Endothelial cell of umbilical vein (primary cell): Measurements from ENCODE around the gene DMBX1. TPM values are rescaled to one million over a fixed set of nuclear protein-coding genes. Genes with fewer than 3 reads are reported as not detected.

Experiments
- BruUV-seq: library from RNA; stranded (reverse); fragments of 400-500 nt; replicated peaks from 2 replicates; lab custom pipeline; 2021; lab: Mats Ljungman, UMichigan
- CTCF ChIA-PET: fragments of 300-600, 350-600 bp; sonication (Branson Sonifier 250); formaldehyde crosslinking; loops from one replicate; lab custom pipeline; 2021; ENCODE audit warnings: antibody characterized with exemption, inconsistent platforms; lab: Charles Lee
- POLR2A ChIA-PET: fragments of 300-600, 350-600 bp; sonication (Branson Sonifier 250); formaldehyde crosslinking; loops from one replicate; lab custom pipeline; 2021; ENCODE audit warnings: antibody characterized with exemption, inconsistent platforms; lab: Charles Lee
- DNase-seq: peaks from one replicate; pipeline ENCODE4 v3.0.0-alpha.2; 2011; ENCODE audit warnings: low read depth, low spot score
- FAIRE-seq: peaks from 2 replicates; lab custom pipeline; 2011; peaks lifted over from hg19 to GRCh38; lab: Jason Lieb, UNC
- H2AFZ ChIP-seq: 2 replicates; pipeline ENCODE4 v1.6.0; 2012; ENCODE audit warnings: low read depth, low read length, control low read depth, inconsistent platforms
- H3K27ac ChIP-seq: 2 replicates; pipeline ENCODE4 v1.5.1; 2011; ENCODE audit warnings: low read depth, mild to moderate bottlenecking, control low read depth, low read length, moderate library complexity; ENCODE audit not compliant: insufficient read depth
- H3K27me3 ChIP-seq, 2 experiments: 2 replicates each; pipeline versions ENCODE4 v1.6.0 to v1.6.1; 2011; ENCODE audit warnings: low read length in 2 of 2, mixed read lengths in 1 of 2; ENCODE audit not compliant: control insufficient read depth in 2 of 2, insufficient read depth in 2 of 2
- H3K36me3 ChIP-seq, 2 experiments: 2 replicates in 1 of 2; 3 replicates in 1 of 2; pipeline ENCODE4 v1.5.1; 2011; ENCODE audit warnings: low read length in 2 of 2, mild to moderate bottlenecking in 1 of 2, moderate library complexity in 1 of 2; ENCODE audit not compliant: control insufficient read depth in 2 of 2, insufficient read depth in 2 of 2; ENCODE audit errors: extremely low read depth in 1 of 2
- H3K4me1 ChIP-seq: 3 replicates; pipeline ENCODE4 v1.5.1; 2011; ENCODE audit warnings: mild to moderate bottlenecking, low read length; ENCODE audit not compliant: control insufficient read depth, insufficient read depth; ENCODE audit errors: extremely low read depth
- H3K4me2 ChIP-seq: 2 replicates; pipeline ENCODE4 v1.6.1; 2011; ENCODE audit warnings: low read length, control low read depth, mixed read lengths; ENCODE audit not compliant: insufficient read depth
- H3K4me3 ChIP-seq, 3 experiments: fragments of 200-600 bp in 1 of 3; sonication (generic), shearing (Covaris generic) in 1 of 3; replicated peaks in 1 of 3; 2 replicates each; pipeline ENCODE4 v1.5.1; 2011 to 2016; ENCODE audit warnings: control low read depth in 3 of 3, low read length in 3 of 3, mild to moderate bottlenecking in 2 of 3, inconsistent platforms in 1 of 3, low read depth in 1 of 3, moderate library complexity in 1 of 3; ENCODE audit not compliant: insufficient read depth in 1 of 3
- H3K79me2 ChIP-seq: 2 replicates; pipeline ENCODE4 v1.6.0; 2012; ENCODE audit warnings: low read length, inconsistent platforms; ENCODE audit not compliant: control insufficient read depth, insufficient read depth
- H3K9ac ChIP-seq: replicated peaks from 2 replicates; pipeline ENCODE3; 2011; ENCODE audit warnings: low read length, control low read depth; ENCODE audit not compliant: insufficient read depth; ENCODE audit errors: extremely low read depth
- H3K9me1 ChIP-seq: replicated peaks from 3 replicates; pipeline ENCODE4 v1.6.0; 2011; ENCODE audit warnings: mild to moderate bottlenecking, low read length; ENCODE audit not compliant: control insufficient read depth, insufficient read depth; ENCODE audit errors: extremely low read depth
- H3K9me3 ChIP-seq: replicated peaks from 2 replicates; pipeline ENCODE4 v1.5.1; 2012; ENCODE audit warnings: low read length, inconsistent platforms; ENCODE audit not compliant: control insufficient read depth, insufficient read depth
- H4K20me1 ChIP-seq: replicated peaks from 2 replicates; pipeline ENCODE3; 2011; ENCODE audit warnings: mild to moderate bottlenecking, low read length; ENCODE audit not compliant: control insufficient read depth, insufficient read depth; ENCODE audit errors: extremely low read depth
- CTCF ChIP-seq, 2 donors: IDR thresholded peaks; 1 replicate in 1 of 2; 2 replicates in 1 of 2; pipeline ENCODE4 v1.5.1; 2011; ENCODE audit warnings: low read length in 2 of 2, mild to moderate bottlenecking in 2 of 2, moderate library complexity in 2 of 2, control low read depth in 1 of 2, inconsistent platforms in 1 of 2, low read depth in 1 of 2; ENCODE audit not compliant: insufficient read depth in 1 of 2; ENCODE audit errors: extremely low read depth in 1 of 2
- EZH2 ChIP-seq: IDR thresholded peaks from 2 replicates; pipeline ENCODE4 v1.6.1; 2012; ENCODE audit warnings: borderline replicate concordance, low read depth, mild to moderate bottlenecking, moderate library complexity, low read length, inconsistent platforms; ENCODE audit not compliant: severe bottlenecking
- FOS ChIP-seq: IDR thresholded peaks from 2 replicates; pipeline ENCODE4 v1.6.1; 2011; ENCODE audit warnings: mild to moderate bottlenecking, low read length, moderate library complexity, borderline replicate concordance; ENCODE audit not compliant: insufficient read depth
- GATA2 ChIP-seq: IDR thresholded peaks from 2 replicates; pipeline ENCODE4 v1.7.0; 2011; ENCODE audit warnings: low read depth, mild to moderate bottlenecking, moderate library complexity, mixed read lengths, low read length; ENCODE audit not compliant: insufficient read length, insufficient read depth
- JUN ChIP-seq: IDR thresholded peaks from 2 replicates; pipeline ENCODE4 v1.6.1; 2011; ENCODE audit warnings: borderline replicate concordance, low read depth; ENCODE audit not compliant: insufficient read length, insufficient read depth
- MAX ChIP-seq: IDR thresholded peaks from 2 replicates; pipeline ENCODE4 v1.6.1; 2011; ENCODE audit not compliant: insufficient read depth, insufficient read length
- MYC ChIP-seq: IDR thresholded peaks from one replicate; pipeline ENCODE4 v1.6.1; 2011; ENCODE audit warnings: mild to moderate bottlenecking, low read depth, low read length
- POLR2A ChIP-seq: IDR thresholded peaks from 2 replicates; pipeline ENCODE4 v1.6.1; 2012; ENCODE audit warnings: low read depth, mild to moderate bottlenecking, control low read depth, low read length
- POLR2AphosphoS5 ChIP-seq: IDR thresholded peaks from 2 replicates; pipeline ENCODE4 v1.6.1; 2012; ENCODE audit warnings: low read depth, mild to moderate bottlenecking, control low read depth, low read length, moderate library complexity; ENCODE audit not compliant: insufficient read depth
- dilution Hi-C: fragments of 300-500 bp; cut with MboI; formaldehyde crosslinking; loops from one replicate; pipeline ENCODE4 v1.15.0; 2019; ENCODE audit warnings: low sequenced_read_pairs; ENCODE audit not compliant: extremely low pct_ligation_motif_present
- intact Hi-C: fragments of 100-400 bp; cut with micrococcal nuclease; formaldehyde crosslinking; loops from one replicate; pipeline ENCODE4 v1.10.0; 2022
- polyA plus RNA-seq, 4 experiments: library from polyadenylated mRNA; depleted of rRNA in 3 of 4; stranded (reverse) in 3 of 4; unstranded in 1 of 4; fragments of >200 nt; gene quantifications; 2 replicates each; pipeline versions ENCODE4 v1.2.1 to v1.2.3, GENCODE V29; 2011 to 2012; ENCODE audit warnings: missing spikeins in 1 of 4
- total RNA-seq: library from RNA; stranded (reverse); gene quantifications from 2 replicates; pipeline ENCODE4 v1.2.3, GENCODE V29; 2021

The DMBX1 gene
- total and polyA plus RNA-seq, 2 donors (not counting 3 experiments of a cell fraction or from before 2014, with no cell fraction given), result not detected

- Histone ChIP-seq H3K9ac (no peak overlapping the region), H3K27ac (no peak overlapping the region), H3K79me2 (no peaks in the 10 kb centered on the region), H4K20me1 (no peaks in the 10 kb centered on the region), H3K4me1 (peaks cover 2% of the 10 kb centered on the region), H3K9me3 (no peaks in the 10 kb centered on the region), H3K36me3 (no peaks in the 10 kb centered on the region), H3K4me3 (no peak overlapping the region), H3K27me3 (peaks cover 38 to 54% of the 10 kb centered on the region in 2 experiments), H3K4me2 (no peak overlapping the region), H3K9me1 (no peaks in the 10 kb centered on the region), H2AFZ (no peak overlapping the region)
- POLR2A ChIA-PET, result no interaction called here
- TF ChIP-seq FOS (no peak), MYC (no peak), POLR2AphosphoS5 (no peak), CTCF (IDR thresholded peaks at IDR 0.05; ENCODE audit: extremely low read depth in 1 of 2, insufficient read depth in 1 of 2, low read depth in 1 of 2, low read length in 2 of 2) (no peak), POLR2A (no peak), GATA2 (no peak), JUN (no peak), MAX (no peak), EZH2 (no peak)
- CTCF ChIA-PET, result interaction anchor here (1.6 to 6.5 kb wide), 9 partner anchors 9 to 194 kb away, joined by 3 to 165 read pairs (median 21); no protein-coding TSS in a partner anchor
- BruUV-seq, result no TSS peak
- FAIRE-seq, result no peak
- dilution Hi-C loops, result no loop called here
- intact Hi-C loops, result loop anchor here (5.0 kb wide), 1 partner anchor 472 kb away; no protein-coding TSS in a partner anchor
- no peak for DNase-seq
Observed at GRCh38 chr1:46530311-46530710, 40.7 kb downstream of the DMBX1 start.
